Measurements from ENCODE around the gene ATAD3A. TPM values are rescaled to one million over a fixed set of nuclear protein-coding genes. Genes with fewer than 3 reads are reported as not detected.

The ATAD3A gene
- total and polyA plus RNA-seq, 2 experiments from 2014 or later: 61.7 to 77.9 TPM

DNA sequence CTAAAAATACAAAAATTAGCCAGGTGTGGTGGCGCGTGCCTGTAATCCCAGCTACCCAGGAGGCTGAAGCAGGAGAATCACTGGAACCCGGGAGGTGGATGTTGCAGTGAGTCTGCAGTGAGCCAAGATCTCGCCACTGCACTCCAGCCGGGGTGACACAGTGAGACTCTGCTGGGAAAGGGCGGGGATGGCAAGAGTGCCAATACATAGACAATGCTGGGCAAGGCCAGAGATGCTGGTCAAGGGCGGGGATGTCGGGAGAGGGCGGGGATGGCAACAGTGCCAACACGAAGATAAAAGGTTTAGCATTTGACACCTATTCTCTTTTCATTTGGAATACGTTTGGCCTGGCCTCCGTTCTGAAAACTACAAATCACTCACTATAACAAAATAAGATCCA lies 51.7 kb downstream of the ATAD3A start:
- Histone ChIP-seq H3K4me1 (ENCODE audit: low read depth) (no peaks in the 10 kb centered on the region), H3K4me3 (no peak overlapping the region), H3K27ac (no peak overlapping the region), H3K27me3 (no peaks in the 10 kb centered on the region), H3K9me3 (ENCODE audit: low read depth) (no peaks in the 10 kb centered on the region), H3K36me3 (peaks cover 30% of the 10 kb centered on the region)
- no peak for DNase-seq (ENCODE audit: low read depth in 1 of 2, low spot score in 1 of 2)
- TF ChIP-seq, protein P1, sequence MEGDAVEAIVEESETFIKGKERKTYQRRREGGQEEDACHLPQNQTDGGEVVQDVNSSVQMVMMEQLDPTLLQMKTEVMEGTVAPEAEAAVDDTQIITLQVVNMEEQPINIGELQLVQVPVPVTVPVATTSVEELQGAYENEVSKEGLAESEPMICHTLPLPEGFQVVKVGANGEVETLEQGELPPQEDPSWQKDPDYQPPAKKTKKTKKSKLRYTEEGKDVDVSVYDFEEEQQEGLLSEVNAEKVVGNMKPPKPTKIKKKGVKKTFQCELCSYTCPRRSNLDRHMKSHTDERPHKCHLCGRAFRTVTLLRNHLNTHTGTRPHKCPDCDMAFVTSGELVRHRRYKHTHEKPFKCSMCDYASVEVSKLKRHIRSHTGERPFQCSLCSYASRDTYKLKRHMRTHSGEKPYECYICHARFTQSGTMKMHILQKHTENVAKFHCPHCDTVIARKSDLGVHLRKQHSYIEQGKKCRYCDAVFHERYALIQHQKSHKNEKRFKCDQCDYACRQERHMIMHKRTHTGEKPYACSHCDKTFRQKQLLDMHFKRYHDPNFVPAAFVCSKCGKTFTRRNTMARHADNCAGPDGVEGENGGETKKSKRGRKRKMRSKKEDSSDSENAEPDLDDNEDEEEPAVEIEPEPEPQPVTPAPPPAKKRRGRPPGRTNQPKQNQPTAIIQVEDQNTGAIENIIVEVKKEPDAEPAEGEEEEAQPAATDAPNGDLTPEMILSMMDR (IDR thresholded peaks at IDR 0.05; ENCODE audit: low read depth, low read length): no peak

DNA sequence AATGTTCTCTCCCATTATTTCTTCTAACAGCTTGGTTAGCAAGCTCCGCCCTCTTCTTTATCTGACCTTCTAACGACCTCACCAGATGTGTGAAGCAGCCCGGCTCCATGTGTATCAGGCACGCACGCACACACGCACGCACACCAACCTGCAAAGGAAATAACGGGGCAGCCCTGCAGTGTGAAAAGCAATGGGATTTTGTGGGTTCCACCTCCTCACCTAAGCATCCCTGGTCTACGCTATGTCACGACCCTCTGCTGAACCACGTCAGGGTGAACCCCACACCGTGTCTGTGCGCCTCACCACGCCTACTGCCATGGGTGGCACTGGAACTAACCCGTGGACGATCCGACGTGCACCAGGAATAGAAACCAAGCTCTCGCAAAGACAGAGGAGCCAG lies 52.3 kb downstream of the ATAD3A start:
- TF ChIP-seq, protein P1 (IDR thresholded peaks at IDR 0.05; ENCODE audit: low read depth, low read length): no peak
- Histone ChIP-seq H3K9me3 (ENCODE audit: low read depth) (no peaks in the 10 kb centered on the region), H3K4me3 (no peak overlapping the region), H3K4me1 (ENCODE audit: low read depth) (no peaks in the 10 kb centered on the region), H3K27ac (no peak overlapping the region), H3K27me3 (no peaks in the 10 kb centered on the region), H3K36me3 (peaks cover 30% of the 10 kb centered on the region)
- no peak for DNase-seq (ENCODE audit: low read depth in 1 of 2, low spot score in 1 of 2)

DNA sequence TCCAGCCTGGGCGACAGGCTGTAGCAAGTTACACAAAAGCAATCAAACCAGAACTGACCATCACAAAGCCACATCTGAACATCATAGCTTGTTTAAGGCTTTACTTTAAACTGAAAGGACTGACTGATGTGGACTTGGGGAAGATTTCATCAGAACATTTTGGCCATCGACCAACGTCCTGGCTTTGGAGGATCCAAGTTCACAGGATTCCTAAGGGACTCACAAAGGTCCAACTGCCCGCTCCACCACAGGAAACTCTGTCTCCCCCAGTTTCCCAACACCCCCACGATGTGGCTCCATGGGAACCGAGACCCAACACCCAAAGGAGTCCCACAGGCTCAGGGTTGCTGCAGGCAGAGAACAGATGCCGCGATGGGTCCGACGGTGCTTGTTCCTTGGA lies 53.4 kb downstream of the ATAD3A start:
- Histone ChIP-seq H3K4me1 (ENCODE audit: low read depth) (no peaks in the 10 kb centered on the region), H3K9me3 (ENCODE audit: low read depth) (no peaks in the 10 kb centered on the region), H3K27me3 (no peaks in the 10 kb centered on the region), H3K27ac (no peak overlapping the region), H3K4me3 (no peak overlapping the region), H3K36me3 (peaks cover 30% of the 10 kb centered on the region)
- DNase-seq (ENCODE audit: low read depth in 1 of 2, low spot score in 1 of 2): peak in 1 of 2 donors; percentile 39
- TF ChIP-seq, protein P1 (IDR thresholded peaks at IDR 0.05; ENCODE audit: low read depth, low read length): no peak

DNA sequence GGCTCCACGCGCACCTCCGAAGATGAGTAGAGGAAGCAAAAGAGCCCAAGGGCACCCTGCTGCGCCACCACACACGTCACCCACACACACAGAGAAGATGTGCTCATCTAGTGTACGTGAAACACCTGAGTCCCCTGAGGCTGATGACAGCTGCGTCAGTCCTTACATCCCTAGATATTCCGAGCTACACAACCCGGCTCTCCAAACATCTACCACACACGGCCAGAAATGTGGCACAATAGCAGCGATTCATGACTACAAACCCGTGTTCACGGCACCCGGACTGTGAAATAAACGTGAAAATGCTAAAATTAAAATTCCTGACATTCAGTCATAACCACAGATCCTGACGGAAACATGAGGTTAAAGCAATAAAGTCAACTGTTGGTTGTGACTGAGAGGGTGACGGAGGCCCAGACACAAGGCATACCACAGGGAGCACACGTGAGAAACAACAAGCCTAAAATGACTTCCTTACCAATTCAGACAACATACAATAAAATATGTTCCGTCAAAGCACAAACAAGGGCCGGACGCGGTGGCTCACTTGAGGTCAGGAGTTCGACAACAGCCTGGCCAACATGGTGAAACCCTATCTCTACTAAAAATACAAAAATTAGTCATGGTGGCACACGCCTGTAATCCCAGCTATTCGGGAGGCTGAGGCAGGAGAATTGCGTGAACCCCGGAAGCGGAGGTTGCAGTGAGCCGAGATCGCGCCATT lies 55.4 kb downstream of the ATAD3A start:
- Histone ChIP-seq H3K27me3 (no peaks in the 10 kb centered on the region), H3K36me3 (peaks cover 21% of the 10 kb centered on the region), H3K27ac (peak overlapping the region; percentile 27), H3K9me3 (ENCODE audit: low read depth) (no peaks in the 10 kb centered on the region), H3K4me3 (no peak overlapping the region), H3K4me1 (ENCODE audit: low read depth) (no peaks in the 10 kb centered on the region)
- DNase-seq (ENCODE audit: low read depth in 1 of 2, low spot score in 1 of 2): no peak
- TF ChIP-seq, protein P1 (IDR thresholded peaks at IDR 0.05; ENCODE audit: low read depth, low read length): no peak

DNA sequence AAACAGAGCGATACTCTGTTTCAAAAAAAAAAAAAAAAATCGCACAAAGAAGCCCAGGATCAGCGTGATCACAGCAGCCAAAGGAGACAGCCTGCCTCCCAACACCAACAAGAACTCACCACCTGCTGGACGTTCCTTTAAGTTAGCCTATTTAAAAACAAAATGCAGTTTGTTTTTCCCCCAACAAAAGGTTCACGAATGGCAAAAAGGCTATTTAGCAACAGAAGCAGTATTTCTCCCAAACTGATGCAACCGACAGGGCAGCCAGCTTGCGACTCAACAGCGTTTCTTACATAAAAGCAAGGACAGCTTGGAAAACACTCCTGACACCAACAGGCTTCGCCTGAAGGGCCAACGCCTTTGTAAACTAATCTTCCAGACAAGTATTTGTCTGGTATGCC lies 55.9 kb downstream of the ATAD3A start:
- H3K36me3 ChIP-seq: peaks cover 16% of the 10 kb centered on the region
- H3K27ac ChIP-seq: no peak overlapping the region
- H3K4me3 ChIP-seq: no peak overlapping the region
- H3K27me3 ChIP-seq: no peaks in the 10 kb centered on the region
- no peaks in the 10 kb centered on the region for H3K4me1 ChIP-seq (ENCODE audit: low read depth)
- DNase-seq (ENCODE audit: low read depth in 1 of 2, low spot score in 1 of 2): no peak
- no peaks in the 10 kb centered on the region for H3K9me3 ChIP-seq (ENCODE audit: low read depth)
- TF ChIP-seq, protein P1 (IDR thresholded peaks at IDR 0.05; ENCODE audit: low read depth, low read length): no peak
